IgD-negative memory B cell (primary cell): Measurements from ENCODE around the gene HOXC12. TPM values are rescaled to one million over a fixed set of nuclear protein-coding genes. Genes with fewer than 3 reads are reported as not detected.

Experiments
- H3K27ac Mint-ChIP-seq, 3 donors: one replicate each; pipeline ENCODE4 v1.8.0; 2020 to 2022; ENCODE audit warnings: mild to moderate bottlenecking in 3 of 3, mixed read lengths in 3 of 3, moderate library complexity in 1 of 3
- H3K27me3 Mint-ChIP-seq: one replicate; pipeline ENCODE4 v1.8.0; 2021; ENCODE audit warnings: mixed read lengths
- H3K36me3 Mint-ChIP-seq: one replicate; pipeline ENCODE4 v1.8.0; 2020; ENCODE audit warnings: mild to moderate bottlenecking, mixed read lengths
- H3K4me1 Mint-ChIP-seq, 3 donors: one replicate each; pipeline ENCODE4 v1.8.0; 2020 to 2022; ENCODE audit warnings: mixed read lengths in 3 of 3, mild to moderate bottlenecking in 1 of 3
- H3K4me3 Mint-ChIP-seq, 4 donors: one replicate each; pipeline ENCODE4 v1.8.0; 2020 to 2022; ENCODE audit warnings: mild to moderate bottlenecking in 4 of 4, mixed read lengths in 4 of 4, moderate library complexity in 3 of 4
- H3K9me3 Mint-ChIP-seq, 3 donors: one replicate each; pipeline ENCODE4 v1.8.0; 2020 to 2021; ENCODE audit warnings: mixed read lengths in 3 of 3, mild to moderate bottlenecking in 1 of 3
- polyA plus RNA-seq: library from polyadenylated mRNA; unstranded; fragments of 300-500 nt; fragmentation: Illumina TruSeq; gene quantifications from one replicate; pipeline ENCODE4 v1.2.3, GENCODE V29; 2021

HOXC12 gene
- polyA plus RNA-seq, 1 donor from 2014 or later: not detected

DNA sequence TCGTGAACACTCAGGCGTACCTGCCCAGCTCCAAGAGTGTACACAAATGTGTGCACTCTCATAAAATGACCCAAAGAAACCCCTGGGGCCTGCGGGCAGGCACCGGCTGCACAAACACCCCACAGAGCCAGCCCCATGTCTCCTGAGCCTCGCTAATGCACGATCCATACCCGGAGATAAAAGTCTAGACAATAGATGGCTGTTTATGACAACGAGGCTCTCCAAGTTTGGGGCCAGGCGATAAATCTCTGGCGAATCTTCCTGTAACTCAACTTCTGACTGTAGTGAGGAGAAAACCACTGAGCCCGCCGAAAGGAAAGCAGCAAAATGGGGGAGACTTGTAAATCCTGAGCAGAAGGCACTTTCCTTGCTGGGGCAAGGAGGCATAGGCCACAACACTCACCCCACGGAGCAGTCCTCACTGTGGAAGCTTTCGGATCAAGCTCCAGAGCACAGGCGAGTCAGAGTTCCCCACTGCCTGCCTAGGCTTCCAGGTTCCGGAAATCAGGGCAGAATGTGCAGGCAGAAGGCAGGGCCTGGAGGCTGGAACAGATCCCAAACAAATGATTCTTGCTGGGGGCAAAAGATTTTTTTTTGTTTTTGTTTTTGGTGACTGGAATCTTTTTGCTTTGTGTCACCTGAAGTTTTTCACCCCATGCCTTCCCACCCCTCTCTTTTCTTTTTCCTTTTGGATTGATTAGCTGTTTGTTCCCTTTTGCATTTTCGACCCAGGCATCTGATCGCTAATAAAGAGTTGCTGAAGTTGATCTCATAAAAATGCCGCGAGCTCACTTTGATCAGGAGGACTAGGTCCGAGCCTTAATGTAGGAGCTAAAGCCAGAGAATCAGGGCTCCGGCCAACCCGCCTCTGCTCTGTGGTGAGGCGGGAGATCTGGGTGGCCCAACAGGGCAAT lies 13.8 kb downstream of the HOXC12 start:
- Mint-ChIP-seq H3K4me3 (peak overlapping the region in 2 of 4 donors; percentile 52 to 68), H3K4me1 (peaks cover 11 to 27% (median 12%) of the 10 kb centered on the region in 3 donors), H3K27me3 (peaks cover 93% of the 10 kb centered on the region), H3K36me3 (peaks cover 2% of the 10 kb centered on the region), H3K27ac (peak overlapping the region in 2 of 3 donors; percentile 48 to 87), H3K9me3 (peaks cover 2 to 9% (median 5%) of the 10 kb centered on the region in 3 donors)

DNA sequence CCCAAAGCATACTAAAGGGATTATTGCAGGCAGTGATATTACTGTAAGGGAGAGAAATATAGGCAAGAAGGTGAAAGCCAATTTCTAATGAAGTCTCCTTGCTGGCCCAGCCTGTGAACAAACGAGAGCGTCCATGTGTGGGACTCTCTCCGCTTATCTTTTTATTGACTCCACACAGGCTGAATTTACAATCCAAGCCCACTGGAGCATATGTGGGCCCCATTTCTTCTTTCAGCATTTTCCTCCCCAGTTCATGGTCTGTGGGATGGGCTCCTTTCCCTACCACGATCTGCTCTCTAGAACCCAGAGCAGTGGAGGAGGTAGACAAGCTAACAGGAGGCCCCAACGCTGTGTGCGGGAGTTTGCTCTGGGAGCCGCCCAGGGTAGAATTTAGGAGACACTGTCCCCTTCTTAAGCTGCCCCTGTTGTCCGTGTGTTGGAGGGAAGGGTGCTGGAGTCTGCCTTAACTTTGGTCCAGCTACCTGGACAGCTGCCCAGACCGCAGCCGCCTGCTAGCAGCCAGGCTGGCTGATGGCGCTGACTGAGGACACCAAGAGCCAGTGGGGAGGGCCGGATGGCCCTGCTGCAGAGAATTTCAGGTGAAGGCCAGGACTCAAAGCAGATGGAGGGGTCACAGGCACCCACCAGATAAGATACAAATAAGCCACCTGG lies 15.0 kb downstream of the HOXC12 start:
- H3K4me3 Mint-ChIP-seq: peak overlapping the region in 1 of 4 donors; percentile 68
- peak overlapping the region in 1 of 3 donors; percentile 87 for H3K27ac Mint-ChIP-seq
- H3K27me3 Mint-ChIP-seq: peaks cover 88% of the 10 kb centered on the region
- H3K36me3 Mint-ChIP-seq: peaks cover 2% of the 10 kb centered on the region
- peaks cover 6 to 18% (median 9%) of the 10 kb centered on the region in 3 donors for H3K4me1 Mint-ChIP-seq
- peaks cover 2 to 9% (median 5%) of the 10 kb centered on the region in 3 donors for H3K9me3 Mint-ChIP-seq

DNA sequence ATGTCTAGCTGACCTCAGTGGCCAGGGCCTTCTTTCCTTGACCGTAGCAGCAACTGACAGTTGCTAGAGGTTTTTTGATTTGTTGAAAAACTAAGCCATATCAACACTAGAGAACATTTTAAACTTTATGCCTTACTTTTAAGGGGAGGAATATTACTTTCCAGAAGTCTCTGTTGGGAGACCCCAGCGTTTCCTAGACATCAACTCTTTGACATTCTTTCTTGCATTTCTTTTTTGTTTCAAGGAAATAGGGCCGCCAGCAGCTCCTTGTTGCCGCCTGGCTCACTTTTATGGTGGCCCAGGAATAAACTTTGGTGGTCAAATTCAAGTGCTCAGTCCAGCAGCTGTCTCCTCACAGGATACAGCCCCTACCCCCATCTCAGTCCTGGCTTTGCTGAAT lies 15.7 kb downstream of the HOXC12 start:
- H3K27ac Mint-ChIP-seq: peak overlapping the region in 1 of 3 donors; percentile 98
- peaks cover 85% of the 10 kb centered on the region for H3K27me3 Mint-ChIP-seq
- H3K4me1 Mint-ChIP-seq: peaks cover 6 to 13% (median 9%) of the 10 kb centered on the region in 3 donors
- peaks cover 2 to 7% (median 5%) of the 10 kb centered on the region in 3 donors for H3K9me3 Mint-ChIP-seq
- peak overlapping the region in 1 of 4 donors; percentile 68 for H3K4me3 Mint-ChIP-seq
- H3K36me3 Mint-ChIP-seq: peaks cover 2% of the 10 kb centered on the region

DNA sequence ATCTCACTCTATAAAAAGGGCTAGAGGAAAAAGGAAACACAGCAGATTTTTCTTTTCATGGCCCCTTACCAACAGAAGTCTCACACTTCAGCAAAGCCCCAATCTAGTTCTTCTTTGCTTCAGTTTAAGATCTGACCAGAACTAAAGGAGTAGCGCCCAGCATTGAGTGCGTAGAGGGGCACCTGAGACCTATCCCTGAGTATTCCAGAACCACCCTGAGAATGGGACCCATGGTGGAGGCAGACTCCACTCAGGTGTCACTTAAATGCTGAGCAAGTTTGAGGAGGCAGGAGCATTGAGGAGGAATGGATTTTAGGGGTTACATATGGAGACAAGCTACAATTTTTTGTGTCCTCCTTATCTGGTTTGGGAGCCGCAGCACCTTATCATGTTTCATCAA lies 16.4 kb downstream of the HOXC12 start:
- Mint-ChIP-seq H3K27me3 (peaks cover 84% of the 10 kb centered on the region), H3K9me3 (peaks cover 2 to 5% (median 3%) of the 10 kb centered on the region in 3 donors), H3K4me3 (peak overlapping the region in 1 of 4 donors; percentile 83), H3K36me3 (peaks cover 2% of the 10 kb centered on the region), H3K27ac (peak overlapping the region in 1 of 3 donors; percentile 98), H3K4me1 (peaks cover 6 to 8% (median 6%) of the 10 kb centered on the region in 3 donors)

DNA sequence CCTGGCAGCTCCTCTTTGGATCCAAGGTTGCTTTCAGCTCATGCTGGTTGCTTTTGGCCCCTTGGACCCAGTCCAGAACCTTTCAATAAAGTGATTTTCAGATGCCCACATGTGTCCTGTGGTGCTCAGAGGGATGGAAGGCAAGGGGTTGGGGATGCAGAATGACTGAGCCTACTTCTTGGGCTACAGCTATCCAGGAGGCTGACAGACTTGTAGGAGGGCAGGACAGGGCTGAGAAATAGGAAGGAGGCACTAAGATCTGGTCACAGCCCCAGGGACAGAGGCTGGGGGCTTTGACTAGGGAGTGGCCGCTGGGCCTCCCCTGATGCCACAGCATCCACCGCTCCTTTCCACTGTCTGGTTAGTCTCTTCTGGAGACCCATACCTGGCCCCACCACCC lies 17.0 kb downstream of the HOXC12 start:
- peak overlapping the region in 2 of 4 donors; percentile 8 to 83 for H3K4me3 Mint-ChIP-seq
- peaks cover under 1 to 5% (median 2%) of the 10 kb centered on the region in 3 donors for H3K4me1 Mint-ChIP-seq
- peaks cover 2% of the 10 kb centered on the region for H3K36me3 Mint-ChIP-seq
- H3K9me3 Mint-ChIP-seq: peaks cover 0 to 5% (median 2%) of the 10 kb centered on the region in 3 donors
- H3K27ac Mint-ChIP-seq: peak overlapping the region in 1 of 3 donors; percentile 98
- peaks cover 81% of the 10 kb centered on the region for H3K27me3 Mint-ChIP-seq

DNA sequence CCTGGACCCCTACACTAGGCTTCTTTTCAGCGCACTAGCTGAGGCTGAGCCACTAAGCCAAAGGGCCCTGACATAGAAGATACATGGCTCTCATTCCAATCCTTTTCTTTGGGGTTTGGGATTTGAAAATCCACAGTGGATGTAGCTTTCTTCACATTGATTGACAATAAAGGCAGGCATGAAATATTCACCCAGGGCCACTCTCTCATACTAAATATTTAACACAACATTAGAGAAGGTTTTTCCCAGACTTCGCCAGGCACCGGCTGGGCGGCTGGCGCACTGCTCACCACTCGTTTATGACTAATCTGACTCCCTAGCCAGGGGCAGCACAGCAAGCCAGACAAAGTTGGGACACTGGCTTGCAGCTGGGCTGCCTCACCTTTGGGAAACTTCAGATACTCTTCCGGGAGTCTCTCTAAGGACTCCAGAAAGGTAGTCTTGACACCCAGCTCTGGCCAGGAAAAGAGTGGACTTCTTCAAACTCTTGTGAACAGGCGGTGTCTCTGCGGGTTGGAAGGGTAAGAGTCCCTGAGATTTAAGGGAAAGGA lies 17.5 kb downstream of the HOXC12 start:
- Mint-ChIP-seq H3K4me3 (peak overlapping the region in 1 of 4 donors; percentile 76), H3K9me3 (peaks cover 0 to 5% (median 2%) of the 10 kb centered on the region in 3 donors)

DNA sequence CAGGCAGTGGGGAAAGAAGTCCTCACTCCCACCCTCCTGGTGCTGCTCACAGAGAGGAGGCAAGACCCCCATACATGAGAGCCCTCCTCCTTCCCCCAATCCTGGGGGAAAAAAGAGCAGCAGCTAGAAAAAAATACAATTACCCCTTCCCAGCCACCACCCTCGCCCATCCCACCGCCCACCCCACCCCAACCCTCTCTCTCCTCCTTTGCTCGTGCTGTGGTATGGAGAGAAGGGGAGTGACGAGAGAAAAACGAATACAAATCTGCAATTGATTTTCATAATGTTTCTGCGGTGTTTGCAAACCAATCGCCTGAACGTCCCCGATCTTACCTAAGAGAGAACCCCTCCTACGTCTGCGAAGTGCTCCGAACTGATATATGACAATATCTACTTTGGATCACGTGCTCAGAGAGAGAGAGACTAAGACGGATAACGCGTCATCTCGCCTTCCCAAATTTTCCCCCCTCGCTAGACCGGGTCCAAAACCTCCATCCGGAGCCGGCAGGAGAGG lies 18.1 kb downstream of the HOXC12 start, which contains the start of gene HOXC11:
HOXC11 (plus strand) TSS at position 405 of the 514 bp plus-strand sequence. CDS start 116 bp downstream, outside the sequence.
- Mint-ChIP-seq H3K4me3 (peak within 1 kb of the TSS; percentile 25 to 81 (median 62)), H3K9me3 (peaks cover 0 to 5% (median 2%) of the 10 kb centered on the region in 3 donors), H3K4me1 (peaks cover 2 to 5% (median 5%) of the 10 kb centered on the region in 3 donors), H3K27me3 (peaks cover 79% of the 10 kb centered on the region), H3K27ac (peak within 1 kb of the TSS; percentile 92 to 98 (median 95)), H3K36me3 (peaks cover 2% of the 10 kb centered on the region)

More for the DNA sequence above, 17.5 kb downstream of the HOXC12 start:
- Mint-ChIP-seq H3K27me3 (peaks cover 81% of the 10 kb centered on the region), H3K36me3 (peaks cover 2% of the 10 kb centered on the region), H3K27ac (peak overlapping the region; percentile 78 to 98 (median 95)), H3K4me1 (peaks cover 2 to 5% (median 4%) of the 10 kb centered on the region in 3 donors)

DNA sequence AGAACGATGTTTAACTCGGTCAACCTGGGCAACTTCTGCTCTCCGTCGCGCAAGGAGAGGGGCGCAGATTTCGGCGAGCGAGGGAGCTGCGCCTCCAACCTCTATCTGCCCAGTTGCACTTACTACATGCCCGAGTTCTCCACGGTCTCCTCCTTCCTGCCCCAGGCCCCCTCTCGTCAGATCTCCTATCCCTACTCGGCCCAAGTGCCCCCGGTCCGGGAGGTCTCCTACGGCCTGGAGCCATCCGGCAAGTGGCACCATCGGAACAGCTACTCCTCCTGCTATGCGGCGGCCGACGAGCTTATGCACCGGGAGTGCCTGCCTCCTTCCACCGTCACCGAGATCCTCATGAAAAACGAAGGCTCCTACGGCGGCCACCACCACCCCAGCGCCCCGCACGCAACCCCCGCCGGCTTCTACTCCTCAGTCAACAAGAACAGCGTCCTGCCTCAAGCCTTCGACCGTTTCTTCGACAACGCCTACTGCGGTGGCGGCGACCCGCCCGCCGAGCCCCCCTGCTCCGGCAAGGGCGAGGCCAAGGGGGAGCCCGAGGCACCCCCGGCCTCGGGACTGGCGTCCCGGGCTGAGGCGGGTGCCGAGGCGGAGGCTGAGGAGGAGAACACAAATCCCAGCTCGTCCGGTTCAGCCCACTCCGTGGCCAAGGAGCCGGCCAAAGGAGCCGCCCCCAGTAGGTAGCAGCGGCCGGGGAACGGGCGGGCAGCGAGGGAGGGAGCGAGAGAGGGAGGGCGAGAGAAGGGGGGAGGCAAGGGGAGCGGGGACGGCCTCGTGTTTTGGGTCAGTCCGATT lies 18.7 kb downstream of the HOXC12 start:
- Mint-ChIP-seq H3K4me1 (peaks cover 5 to 8% (median 5%) of the 10 kb centered on the region in 3 donors), H3K4me3 (peak overlapping the region; percentile 20 to 81 (median 50)), H3K27me3 (peaks cover 78% of the 10 kb centered on the region), H3K9me3 (peaks cover 1 to 5% (median 2%) of the 10 kb centered on the region in 3 donors), H3K27ac (peak overlapping the region; percentile 92 to 98 (median 95)), H3K36me3 (peaks cover 1% of the 10 kb centered on the region)

- H3K4me3 Mint-ChIP-seq: peak within 1 kb of the TSS; percentile 61 to 85 (median 76)
- peak within 1 kb of the TSS; percentile 59 to 93 (median 85) for H3K27ac Mint-ChIP-seq
- peaks cover 2 to 5% (median 3%) of the 10 kb centered on the region in 3 donors for H3K9me3 Mint-ChIP-seq
- peaks cover 1% of the 10 kb centered on the region for H3K36me3 Mint-ChIP-seq
- peaks cover 5 to 10% (median 5%) of the 10 kb centered on the region in 3 donors for H3K4me1 Mint-ChIP-seq
- peaks cover 79% of the 10 kb centered on the region for H3K27me3 Mint-ChIP-seq
Observed at GRCh38 chr12:53974084-53975063, 19.7 kb downstream of the HOXC12 start, which contains the start of gene HOTAIR. TSS of gene HOTAIR (minus strand) at chr12:53974954.

- peaks cover 2 to 5% (median 3%) of the 10 kb centered on the region in 3 donors for H3K9me3 Mint-ChIP-seq
- peaks cover 78% of the 10 kb centered on the region for H3K27me3 Mint-ChIP-seq
- H3K27ac Mint-ChIP-seq: peak overlapping the region; percentile 59 to 93 (median 85)
- peak overlapping the region; percentile 32 to 85 (median 69) for H3K4me3 Mint-ChIP-seq
- H3K36me3 Mint-ChIP-seq: peaks cover 1% of the 10 kb centered on the region
- H3K4me1 Mint-ChIP-seq: peaks cover 5 to 10% (median 5%) of the 10 kb centered on the region in 3 donors
Observed at GRCh38 chr12:53975064-53975471, 20.4 kb downstream of the HOXC12 start.

- Mint-ChIP-seq H3K36me3 (peaks cover 1% of the 10 kb centered on the region), H3K4me3 (peak overlapping the region in 3 of 4 donors; percentile 32 to 85 (median 81)), H3K4me1 (peaks cover 5 to 10% (median 6%) of the 10 kb centered on the region in 3 donors), H3K27me3 (peaks cover 78% of the 10 kb centered on the region), H3K9me3 (peaks cover 2 to 5% (median 3%) of the 10 kb centered on the region in 3 donors), H3K27ac (peak overlapping the region; percentile 59 to 93 (median 85))
Observed at GRCh38 chr12:53975479-53976152, 20.9 kb downstream of the HOXC12 start.
